ENCODE data around the gene UNC79. TPM values are rescaled to one million over a fixed set of nuclear protein-coding genes. Genes with fewer than 3 reads are reported as not detected.

Gene UNC79
- total and polyA plus RNA-seq, 8 donors = 1.2 to 3.8 (median 1.7) TPM

GRCh38 chr14:93686268-93686667 lies 255.5 kb downstream of the UNC79 start:
- no peaks in the 10 kb centered on the region for H3K36me3 ChIP-seq
- no peak for TF ChIP-seq CTCF (IDR thresholded peaks at IDR 0.05)
- H3K4me3 ChIP-seq = no peak overlapping the region
- no peaks in the 10 kb centered on the region for H3K9me3 ChIP-seq
- no peaks in the 10 kb centered on the region for H3K27me3 ChIP-seq
- DNase-seq = no peak
- no peak for FAIRE-seq
- no peak for ATAC-seq
- 76% methylated on average over 5 of the region's 5 CpGs for WGBS, 2 donors
- intact Hi-C loops (cut with DNase I) = no loop called here
- no peak overlapping the region for H3K27ac ChIP-seq
- no peaks in the 10 kb centered on the region for H3K4me1 ChIP-seq

- H3K27ac ChIP-seq = no peak overlapping the region
- 59 to 66% methylated on average over 5 of the region's 5 CpGs for WGBS, 2 donors
- no peak for DNase-seq
- no peaks in the 10 kb centered on the region for H3K9me3 ChIP-seq
- FAIRE-seq = no peak
- H3K4me3 ChIP-seq = no peak overlapping the region
- no peaks in the 10 kb centered on the region for H3K27me3 ChIP-seq
- ATAC-seq = no peak
- no peak for TF ChIP-seq CTCF (IDR thresholded peaks at IDR 0.05)
- H3K4me1 ChIP-seq = no peaks in the 10 kb centered on the region
- H3K36me3 ChIP-seq = no peaks in the 10 kb centered on the region
- intact Hi-C loops (cut with DNase I) = no loop called here
Observed at GRCh38 chr14:93688239-93688666, 257.5 kb downstream of the UNC79 start.

GRCh38 chr14:93688820-93689219 lies 258.1 kb downstream of the UNC79 start:
- ATAC-seq = no peak
- FAIRE-seq = no peak
- no peak overlapping the region for H3K4me3 ChIP-seq
- no peaks in the 10 kb centered on the region for H3K27me3 ChIP-seq
- H3K4me1 ChIP-seq = no peaks in the 10 kb centered on the region
- no peak for DNase-seq
- intact Hi-C loops (cut with DNase I) = no loop called here
- H3K9me3 ChIP-seq = no peaks in the 10 kb centered on the region
- H3K36me3 ChIP-seq = no peaks in the 10 kb centered on the region
- 63 to 72% methylated on average over 4 of the region's 4 CpGs for WGBS, 2 donors
- no peak for TF ChIP-seq CTCF (IDR thresholded peaks at IDR 0.05)
- H3K27ac ChIP-seq = no peak overlapping the region

GRCh38 chr14:93690146-93690545 lies 259.4 kb downstream of the UNC79 start:
- no peaks in the 10 kb centered on the region for H3K9me3 ChIP-seq
- intact Hi-C loops (cut with DNase I) = no loop called here
- no peak for TF ChIP-seq CTCF (IDR thresholded peaks at IDR 0.05)

GRCh38 chr14:93691042-93691780 lies 260.5 kb downstream of the UNC79 start:
- ATAC-seq (no peak), DNase-seq (no peak), FAIRE-seq (no peak)
- no peaks in the 10 kb centered on the region for H3K9me3 ChIP-seq
- whole genome bisulfite sequencing, 2 donors = 86 to 90% methylated on average over 16 of the region's 16 CpGs
- no peaks in the 10 kb centered on the region for H3K36me3 ChIP-seq
- intact Hi-C loops (cut with DNase I) = no loop called here
- no peak overlapping the region for H3K27ac ChIP-seq
- no peaks in the 10 kb centered on the region for H3K27me3 ChIP-seq
- no peak for TF ChIP-seq CTCF (IDR thresholded peaks at IDR 0.05)
- no peaks in the 10 kb centered on the region for H3K4me1 ChIP-seq
- H3K4me3 ChIP-seq = no peak overlapping the region

More at GRCh38 chr14:93690146-93690545, 259.4 kb downstream of the UNC79 start:
- Histone ChIP-seq H3K4me3 (no peak overlapping the region), H3K36me3 (no peaks in the 10 kb centered on the region), H3K4me1 (no peaks in the 10 kb centered on the region), H3K27me3 (no peaks in the 10 kb centered on the region), H3K27ac (no peak overlapping the region)
- FAIRE-seq (no peak), DNase-seq (no peak), ATAC-seq (no peak)
- WGBS, 2 donors = 82% methylated on average over 6 of the region's 6 CpGs
